B cell (primary cell): ENCODE measurements around the gene TMEM213.

Experiments used
- CTCF ChIP-seq: fragments of 200-600 bp; IDR thresholded peaks from one replicate; pipeline ENCODE4 v1.8.0; 2022; ENCODE audit warnings: antibody characterized with exemption, mild to moderate bottlenecking
- EZH2 ChIP-seq: IDR thresholded peaks from 2 replicates; pipeline ENCODE4 v1.6.1; 2012; ENCODE audit warnings: borderline replicate concordance, low read depth, mild to moderate bottlenecking, moderate library complexity, low read length; ENCODE audit not compliant: insufficient read depth, poor library complexity, severe bottlenecking

DNA sequence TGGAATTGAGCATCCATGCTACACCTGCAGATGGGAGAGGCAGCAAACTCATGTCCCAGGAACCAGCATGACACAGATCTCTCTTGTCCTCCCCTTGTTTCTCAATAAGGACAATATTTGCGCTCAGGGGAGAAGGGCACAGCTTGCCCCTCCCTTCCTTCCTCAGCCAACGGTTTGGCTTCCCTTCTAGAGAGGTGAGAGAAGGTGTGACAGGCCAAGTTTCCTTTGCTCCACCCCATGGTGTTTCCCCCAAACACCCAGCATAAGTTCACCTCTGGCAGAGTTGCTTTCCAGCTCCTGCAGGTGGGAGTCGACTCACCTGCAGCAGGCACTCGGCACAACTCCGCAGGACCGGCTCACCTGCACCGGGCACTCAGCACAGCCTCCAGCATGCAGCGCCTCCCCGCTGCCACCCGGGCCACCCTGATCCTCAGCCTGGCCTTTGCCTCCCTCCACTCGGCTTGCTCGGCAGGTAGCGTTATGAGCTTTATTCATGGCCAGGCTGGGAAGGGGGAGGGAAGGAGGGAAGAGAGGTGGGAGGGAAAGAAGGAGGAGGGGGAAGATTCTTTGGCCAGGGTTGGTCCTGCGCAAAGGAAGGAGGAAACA is at the start of gene TMEM213, which contains the start of gene ATP6V0A4:
- TF ChIP-seq CTCF, result no peak
- TF ChIP-seq EZH2, result no peak
